Measurements from ENCODE around the gene MTNR1B. TPM values are rescaled to one million over a fixed set of nuclear protein-coding genes. Genes with fewer than 3 reads are reported as not detected.

Gene MTNR1B
- total RNA-seq, 1 experiment from 2014 or later: not detected

DNA sequence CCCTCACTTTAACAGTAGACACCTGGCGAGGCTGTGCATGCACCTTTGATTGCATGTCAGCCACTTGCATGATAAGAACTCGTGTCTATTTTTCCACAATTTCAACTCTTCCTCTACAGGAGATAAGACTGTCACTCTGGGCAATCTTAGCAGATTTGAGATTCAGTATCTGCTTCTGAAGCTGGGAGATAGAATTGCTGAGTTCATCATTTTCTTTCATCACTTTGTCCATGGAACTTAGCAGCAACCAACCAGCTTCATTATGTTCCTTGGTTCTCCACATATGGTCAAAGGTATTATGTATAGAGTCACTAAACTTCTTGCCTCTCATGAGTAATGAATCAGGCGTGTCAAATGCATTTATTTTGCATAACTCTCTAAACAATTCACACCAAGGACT is 17.1 kb downstream of the MTNR1B start:
- no peaks in the 10 kb centered on the region for H3K27me3 ChIP-seq (replicated peaks; ENCODE audit: insufficient read depth, low read depth, low read length, poor library complexity)
- ChIA-PET POLR2A (ENCODE audit: low non-redundant PET) (no interaction called here), CTCF (no interaction called here)
- BruUV-seq (replicated peaks): no TSS peak
- no peak for DNase-seq (ENCODE audit: low spot score)
- H3K27ac ChIP-seq (ENCODE audit: low read depth, low read length, poor library complexity, severe bottlenecking): no peak overlapping the region
- H3K4me1 ChIP-seq (ENCODE audit: insufficient read depth, low read length, poor library complexity, severe bottlenecking): no peaks in the 10 kb centered on the region
- H3K36me3 ChIP-seq (ENCODE audit: insufficient read depth, low read length, poor library complexity, severe bottlenecking): no peaks in the 10 kb centered on the region
- no peaks in the 10 kb centered on the region for H3K9me3 ChIP-seq (ENCODE audit: low read depth, low read length, poor library complexity, severe bottlenecking)
- H3K4me3 ChIP-seq (ENCODE audit: low read depth, low read length, poor library complexity, severe bottlenecking): no peak overlapping the region
- intact Hi-C loops (cut with micrococcal nuclease; ENCODE audit: unreplicated experiment): no loop called here
- no peak for TF ChIP-seq EZH2 (IDR thresholded peaks at IDR 0.05; ENCODE audit: borderline replicate concordance, low read depth, low read length, poor library complexity, severe bottlenecking)
- TF ChIP-seq, protein P1, sequence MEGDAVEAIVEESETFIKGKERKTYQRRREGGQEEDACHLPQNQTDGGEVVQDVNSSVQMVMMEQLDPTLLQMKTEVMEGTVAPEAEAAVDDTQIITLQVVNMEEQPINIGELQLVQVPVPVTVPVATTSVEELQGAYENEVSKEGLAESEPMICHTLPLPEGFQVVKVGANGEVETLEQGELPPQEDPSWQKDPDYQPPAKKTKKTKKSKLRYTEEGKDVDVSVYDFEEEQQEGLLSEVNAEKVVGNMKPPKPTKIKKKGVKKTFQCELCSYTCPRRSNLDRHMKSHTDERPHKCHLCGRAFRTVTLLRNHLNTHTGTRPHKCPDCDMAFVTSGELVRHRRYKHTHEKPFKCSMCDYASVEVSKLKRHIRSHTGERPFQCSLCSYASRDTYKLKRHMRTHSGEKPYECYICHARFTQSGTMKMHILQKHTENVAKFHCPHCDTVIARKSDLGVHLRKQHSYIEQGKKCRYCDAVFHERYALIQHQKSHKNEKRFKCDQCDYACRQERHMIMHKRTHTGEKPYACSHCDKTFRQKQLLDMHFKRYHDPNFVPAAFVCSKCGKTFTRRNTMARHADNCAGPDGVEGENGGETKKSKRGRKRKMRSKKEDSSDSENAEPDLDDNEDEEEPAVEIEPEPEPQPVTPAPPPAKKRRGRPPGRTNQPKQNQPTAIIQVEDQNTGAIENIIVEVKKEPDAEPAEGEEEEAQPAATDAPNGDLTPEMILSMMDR (conservative IDR thresholded peaks at IDR 0.05; ENCODE audit: low read depth, low read length): no peak

DNA sequence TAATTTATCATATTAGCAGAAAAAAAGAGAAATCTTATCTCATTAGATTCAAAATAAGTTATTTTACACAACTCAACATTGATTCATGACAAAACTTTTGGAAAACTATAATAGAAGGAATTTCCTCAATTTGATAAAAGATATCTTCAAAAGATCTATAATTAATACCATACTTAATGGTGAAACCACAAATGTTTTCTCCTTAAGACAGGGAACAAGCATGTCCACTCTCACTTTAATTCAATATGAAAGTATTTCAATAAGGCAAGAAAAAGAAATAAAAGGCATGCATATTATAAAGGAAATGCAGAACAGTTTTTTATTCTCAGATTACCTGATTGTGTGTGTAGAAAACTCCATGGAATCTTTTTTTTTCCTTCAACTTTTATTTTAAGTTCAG is 23.6 kb downstream of the MTNR1B start:
- no peaks in the 10 kb centered on the region for H3K27me3 ChIP-seq (replicated peaks; ENCODE audit: insufficient read depth, low read depth, low read length, poor library complexity)
- no peak for DNase-seq (ENCODE audit: low spot score)
- CTCF ChIA-PET: no interaction called here
- TF ChIP-seq EZH2 (IDR thresholded peaks at IDR 0.05; ENCODE audit: borderline replicate concordance, low read depth, low read length, poor library complexity, severe bottlenecking): no peak
- TF ChIP-seq, protein P1 (conservative IDR thresholded peaks at IDR 0.05; ENCODE audit: low read depth, low read length): no peak
- no peak overlapping the region for H3K27ac ChIP-seq (ENCODE audit: low read depth, low read length, poor library complexity, severe bottlenecking)
- no TSS peak for BruUV-seq (replicated peaks)
- no peaks in the 10 kb centered on the region for H3K4me1 ChIP-seq (ENCODE audit: insufficient read depth, low read length, poor library complexity, severe bottlenecking)
- no peaks in the 10 kb centered on the region for H3K9me3 ChIP-seq (ENCODE audit: low read depth, low read length, poor library complexity, severe bottlenecking)
- POLR2A ChIA-PET (ENCODE audit: low non-redundant PET): no interaction called here
- no peak overlapping the region for H3K4me3 ChIP-seq (ENCODE audit: low read depth, low read length, poor library complexity, severe bottlenecking)
- intact Hi-C loops (cut with micrococcal nuclease; ENCODE audit: unreplicated experiment): no loop called here
- no peaks in the 10 kb centered on the region for H3K36me3 ChIP-seq (ENCODE audit: insufficient read depth, low read length, poor library complexity, severe bottlenecking)

DNA sequence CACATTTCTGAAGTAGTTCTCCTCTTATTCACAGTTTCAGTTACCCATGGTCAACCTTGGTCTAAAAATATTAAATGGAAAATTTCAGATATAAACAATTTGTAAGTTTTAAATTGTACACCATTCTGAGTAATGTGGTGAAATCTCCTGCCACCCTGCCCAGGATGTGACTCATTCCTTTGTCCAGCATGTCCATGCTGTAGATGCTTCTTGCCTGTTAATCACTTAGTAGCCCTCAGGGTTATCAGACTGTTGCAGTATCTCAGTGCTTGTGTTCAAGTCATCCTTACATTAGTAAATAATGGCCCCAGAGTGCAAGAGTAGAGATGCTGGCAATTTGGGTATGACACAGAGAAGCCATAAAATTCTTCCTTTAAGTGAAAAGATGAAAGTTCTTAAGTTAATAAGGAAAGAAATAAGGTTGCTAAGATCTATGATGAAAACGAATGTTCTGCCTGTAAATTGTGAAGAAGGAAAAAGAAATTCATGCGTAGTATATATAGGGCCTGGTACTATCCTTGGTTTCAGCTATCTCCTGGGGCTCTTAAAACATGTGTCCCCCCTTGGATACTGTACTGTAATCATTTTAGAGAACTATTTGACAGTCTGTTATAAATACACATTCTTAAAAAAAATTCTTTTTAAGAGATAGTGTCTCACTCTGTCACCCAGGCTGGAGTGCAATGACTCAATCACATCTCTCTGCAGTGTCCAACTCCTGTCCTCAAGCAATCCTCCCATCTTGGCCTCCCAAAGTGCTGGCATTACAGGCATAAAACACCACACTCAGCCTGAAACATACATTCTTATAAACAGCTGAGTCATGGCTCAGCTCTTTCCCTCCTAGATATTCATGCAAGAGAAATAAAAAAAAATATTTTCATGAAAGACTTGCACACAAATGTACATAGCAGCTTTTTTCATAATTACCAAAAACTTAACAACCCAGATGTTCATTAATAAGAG is 31.3 kb downstream of the MTNR1B start:
- no peak overlapping the region for H3K27ac ChIP-seq (ENCODE audit: low read depth, low read length, poor library complexity, severe bottlenecking)
- H3K36me3 ChIP-seq (ENCODE audit: insufficient read depth, low read length, poor library complexity, severe bottlenecking): no peaks in the 10 kb centered on the region
- ChIA-PET CTCF (no interaction called here), POLR2A (ENCODE audit: low non-redundant PET) (interaction anchor here (0.6 kb wide), 1 partner anchor 683 kb away, joined by 3 read pairs; no protein-coding TSS in a partner anchor)
- intact Hi-C loops (cut with micrococcal nuclease; ENCODE audit: unreplicated experiment): no loop called here
- H3K27me3 ChIP-seq (replicated peaks; ENCODE audit: insufficient read depth, low read depth, low read length, poor library complexity): no peaks in the 10 kb centered on the region
- no peaks in the 10 kb centered on the region for H3K9me3 ChIP-seq (ENCODE audit: low read depth, low read length, poor library complexity, severe bottlenecking)
- no peak for DNase-seq (ENCODE audit: low spot score)
- H3K4me3 ChIP-seq (ENCODE audit: low read depth, low read length, poor library complexity, severe bottlenecking): no peak overlapping the region
- no peaks in the 10 kb centered on the region for H3K4me1 ChIP-seq (ENCODE audit: insufficient read depth, low read length, poor library complexity, severe bottlenecking)
- BruUV-seq (replicated peaks): no TSS peak
- TF ChIP-seq, protein P1 (conservative IDR thresholded peaks at IDR 0.05; ENCODE audit: low read depth, low read length): no peak
- no peak for TF ChIP-seq EZH2 (IDR thresholded peaks at IDR 0.05; ENCODE audit: borderline replicate concordance, low read depth, low read length, poor library complexity, severe bottlenecking)

Data from A673 (cell line).